HG02623 (cell line): ENCODE measurements around the gene RNF213.
"Not testable (repeated sequence)": the region's sequence is repeated elsewhere in the genome, so short reads cannot be mapped to it uniquely, and the experiment has no call there.

Experiments
- ATAC-seq: cut with Tn5 transposase; IDR thresholded peaks from one replicate; pipeline ENCODE4 v1.9.1; 2021; ENCODE audit warnings: moderate library complexity; ENCODE audit not compliant: unreplicated experiment

The RNF213 gene

DNA sequence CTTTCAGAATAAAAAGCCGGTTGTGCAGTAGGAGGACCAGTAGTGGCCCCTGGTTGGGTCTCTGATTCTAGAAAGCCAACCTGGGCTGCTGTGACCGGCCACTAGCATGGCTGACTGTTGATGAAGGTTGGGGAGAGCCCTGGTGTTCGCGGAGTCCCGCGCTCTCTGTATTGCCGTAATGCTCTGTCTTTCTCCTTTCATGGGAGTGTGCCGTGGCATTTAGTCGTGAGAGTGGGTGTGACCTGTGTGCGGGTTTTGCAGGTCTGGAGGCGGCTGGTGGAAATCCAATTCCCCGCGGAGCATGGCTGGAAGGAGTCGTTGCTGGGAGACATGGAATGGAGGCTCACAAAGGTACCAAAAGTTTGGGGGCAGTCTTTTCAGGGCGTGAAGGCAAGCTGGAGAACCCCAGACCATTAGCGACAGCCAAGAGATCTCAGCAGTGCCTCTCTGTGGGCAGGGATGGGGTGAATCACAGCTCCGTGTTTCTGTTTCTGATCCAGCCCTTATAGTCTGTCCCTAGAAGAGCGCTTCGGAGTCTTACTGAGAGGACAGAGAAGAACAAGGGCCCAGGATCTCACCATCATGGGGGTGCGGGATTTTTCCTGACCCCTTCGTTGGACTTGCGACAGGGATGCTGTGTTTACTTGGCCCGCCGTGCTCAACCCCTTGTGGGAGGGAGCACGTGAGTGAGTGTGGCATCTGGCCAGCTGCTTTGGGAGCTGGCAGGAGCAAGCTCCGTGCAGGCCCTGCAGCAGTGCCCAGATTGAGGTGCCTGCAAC is 56.5 kb downstream of the RNF213 start:
- no peak for ATAC-seq

DNA sequence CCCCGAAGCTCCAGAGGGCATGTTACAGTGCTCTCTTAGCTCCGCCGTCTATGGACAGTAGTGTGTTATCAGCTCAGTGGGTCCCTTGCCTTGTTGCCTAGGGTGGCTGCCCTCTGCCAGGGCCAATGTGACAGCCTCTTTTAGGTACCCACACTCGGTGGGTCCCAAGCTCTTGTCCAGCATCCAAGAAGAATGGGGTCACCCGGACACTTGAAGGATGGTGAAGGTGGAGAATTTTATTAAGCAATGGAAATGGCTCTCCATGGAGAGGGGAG is 57.0 kb downstream of the RNF213 start:
- ATAC-seq: no peak

DNA sequence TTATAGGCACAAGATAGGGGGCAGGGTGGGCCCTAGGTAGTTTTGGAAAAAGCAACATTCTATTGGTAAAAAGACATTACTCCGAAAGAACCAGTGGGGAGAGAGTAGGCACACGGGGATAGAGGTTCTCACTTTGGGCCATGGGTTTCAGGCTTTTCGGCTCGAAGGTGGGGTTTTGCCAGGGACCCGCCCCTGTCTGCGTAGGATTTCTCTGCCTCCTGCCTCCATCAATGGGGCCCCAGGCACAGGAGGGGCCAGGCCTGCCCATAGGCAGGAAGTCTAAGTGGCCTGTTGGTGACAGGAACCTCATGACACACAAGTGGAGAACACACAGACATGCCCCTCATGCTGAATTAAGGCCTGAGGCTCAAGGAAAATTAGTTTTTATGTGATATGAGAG is 57.5 kb downstream of the RNF213 start:
- ATAC-seq: no peak

DNA sequence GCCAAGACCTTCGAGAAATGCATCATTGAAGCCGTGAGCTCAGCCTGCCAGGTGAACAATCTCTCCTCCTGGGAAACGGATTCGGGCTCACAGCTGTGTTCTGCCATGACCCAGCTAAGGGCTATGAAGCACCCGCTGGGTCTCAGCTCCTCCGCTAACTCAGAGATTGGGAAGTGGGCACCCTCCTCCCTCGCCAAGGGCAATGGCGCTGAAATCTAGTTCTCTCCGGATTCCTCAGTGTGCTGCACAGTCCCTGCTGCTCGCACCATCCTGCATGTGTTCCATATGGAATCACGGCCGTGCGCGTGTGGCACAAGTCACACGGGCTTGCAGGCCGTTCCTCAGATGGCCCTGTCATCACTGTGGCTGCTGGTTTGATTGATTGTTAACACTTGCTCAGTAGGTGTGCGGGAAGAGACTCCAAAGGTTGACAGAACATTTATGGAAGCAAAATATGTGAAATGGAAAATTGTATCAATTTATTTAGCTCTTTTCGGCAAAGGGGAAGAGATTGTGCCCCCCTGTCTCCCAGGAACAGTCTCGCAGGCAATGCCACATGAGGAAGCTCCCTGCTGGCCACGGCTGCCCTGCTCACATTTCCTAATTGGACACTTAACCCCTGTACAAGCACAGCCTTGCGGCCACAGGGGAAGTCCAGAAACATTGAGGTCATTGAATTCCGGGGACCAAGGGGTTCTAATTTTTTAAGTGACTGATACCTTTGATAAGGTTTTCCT is 58.8 kb downstream of the RNF213 start:
- no peak for ATAC-seq

DNA sequence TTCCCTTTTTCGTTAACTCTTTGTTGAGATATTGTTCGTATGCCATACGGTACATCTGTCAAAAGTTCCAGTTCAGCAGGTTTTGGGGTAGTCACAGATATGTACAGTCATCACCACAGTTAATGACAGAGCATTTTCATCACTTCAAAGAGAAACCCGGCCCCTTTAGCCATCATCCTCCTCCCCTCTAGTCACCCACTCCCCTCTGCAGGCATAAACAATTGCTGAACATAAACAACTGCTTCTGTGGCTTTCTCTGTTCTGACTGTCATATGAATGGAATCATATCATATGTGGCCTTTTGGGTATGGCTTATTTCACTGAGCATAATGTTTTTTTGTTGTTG is 59.3 kb downstream of the RNF213 start:
- no peak for ATAC-seq

DNA sequence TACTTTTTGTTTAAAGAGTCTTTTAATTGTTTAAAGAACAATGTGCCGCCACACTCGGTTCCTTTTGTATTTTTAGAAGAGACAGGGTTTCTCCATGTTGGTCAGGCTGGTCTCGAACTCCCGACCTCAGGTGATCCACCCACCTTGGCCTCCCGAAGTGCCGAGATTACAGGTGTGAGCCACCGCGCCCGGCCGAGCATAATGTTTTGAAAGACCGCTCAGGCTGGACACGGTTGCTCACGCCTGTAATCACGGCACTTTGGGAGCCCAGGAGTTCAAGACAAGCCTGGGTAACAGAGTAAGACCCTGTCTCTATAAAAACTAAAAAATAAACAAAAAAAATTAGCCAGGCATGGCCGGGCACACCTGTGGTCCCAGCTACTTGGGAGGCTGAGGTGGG is 59.8 kb downstream of the RNF213 start:
- ATAC-seq: no peak

DNA sequence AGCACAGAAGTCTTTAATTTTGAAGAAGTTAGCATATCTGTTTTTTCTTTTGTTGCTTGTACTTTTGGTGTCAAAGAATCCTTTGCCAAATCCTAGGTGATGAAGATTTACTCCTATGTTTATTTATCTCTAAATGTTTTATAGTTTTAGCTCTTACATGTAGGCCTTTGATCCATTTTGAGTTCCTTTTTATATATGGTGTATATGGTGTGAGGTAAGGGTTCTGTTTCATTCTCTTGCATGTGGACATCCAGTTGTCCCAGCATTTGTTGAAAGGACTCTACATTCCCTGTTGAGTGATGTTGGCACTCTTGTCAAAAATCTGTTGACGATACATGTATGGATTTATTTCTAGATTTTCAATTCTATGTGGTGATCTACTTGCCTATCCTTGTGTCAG is 62.2 kb downstream of the RNF213 start:
- no peak for ATAC-seq

DNA sequence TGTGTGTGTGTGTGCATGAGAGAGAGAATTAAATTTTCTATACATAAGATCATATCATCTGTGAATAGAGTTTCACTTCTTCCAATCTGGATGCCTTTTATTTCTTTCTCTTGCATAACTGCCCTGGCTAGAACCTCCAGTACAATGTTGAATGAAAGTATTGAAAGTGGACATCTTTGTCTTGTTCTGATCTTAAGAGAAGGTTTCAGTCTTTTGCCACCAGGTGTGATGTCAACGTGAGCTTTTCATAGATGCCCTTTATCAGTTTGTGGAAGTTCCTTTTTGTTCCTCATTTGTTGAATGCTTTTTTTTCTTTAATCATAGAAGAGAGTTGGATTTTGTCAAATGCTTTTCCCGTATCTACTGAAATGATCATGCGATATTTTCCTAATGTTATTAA is 63.3 kb downstream of the RNF213 start:
- ATAC-seq: no peak

DNA sequence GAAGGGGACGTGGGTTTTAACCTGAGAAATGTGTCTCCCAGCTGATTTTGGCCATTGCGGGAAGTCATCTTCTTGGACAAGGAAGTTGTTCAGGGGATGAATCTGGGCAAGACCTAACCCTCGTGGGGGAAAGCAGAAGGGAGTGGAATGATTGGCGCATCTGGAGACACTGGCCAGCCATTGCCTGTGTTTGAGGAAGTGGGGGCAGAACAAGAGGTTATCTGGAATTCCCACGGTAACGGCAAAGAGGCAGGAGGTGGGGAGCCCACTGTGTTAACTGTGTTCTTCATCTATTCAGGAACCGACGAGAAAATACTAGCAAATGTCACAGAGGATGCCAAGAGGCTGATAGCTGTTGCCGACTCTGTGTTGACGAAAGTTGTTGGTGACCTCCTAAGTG is 66.9 kb downstream of the RNF213 start:
- ATAC-seq: no peak

DNA sequence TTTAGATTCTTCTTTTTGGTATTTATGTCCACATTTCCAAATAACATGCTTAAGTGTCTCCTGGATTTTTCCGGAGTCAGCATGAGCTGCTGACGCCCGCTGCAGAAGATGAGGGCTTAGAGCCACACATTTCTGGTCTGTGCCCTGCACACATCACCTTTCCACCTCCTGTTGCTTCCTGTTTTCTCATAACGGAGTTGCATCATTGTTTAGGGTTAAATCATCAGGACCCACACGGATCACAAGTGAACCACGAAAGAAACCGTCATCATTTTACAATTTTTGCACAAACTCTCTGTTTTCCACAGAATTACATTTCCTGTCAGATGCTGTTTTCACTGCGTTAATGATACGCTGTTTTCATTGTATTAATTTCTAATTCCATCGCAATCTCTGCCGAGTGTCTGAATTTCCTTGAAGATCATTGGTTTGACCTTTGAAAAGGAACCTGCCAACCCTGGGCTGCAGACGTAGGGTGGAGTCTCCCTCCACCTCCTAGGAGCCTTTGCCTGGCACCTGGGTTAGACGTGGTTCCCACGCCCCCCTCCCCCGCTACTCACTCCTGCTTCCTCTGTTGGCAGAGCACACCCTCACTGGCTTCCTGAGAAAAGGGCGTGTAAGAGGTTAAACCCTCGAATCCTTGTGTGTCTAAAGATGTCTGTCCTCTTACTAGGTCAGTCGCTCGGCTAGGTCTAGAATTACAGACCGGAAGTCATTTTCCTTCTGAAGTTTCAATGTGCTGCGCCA is 68.2 kb downstream of the RNF213 start:
- no peak for ATAC-seq

DNA sequence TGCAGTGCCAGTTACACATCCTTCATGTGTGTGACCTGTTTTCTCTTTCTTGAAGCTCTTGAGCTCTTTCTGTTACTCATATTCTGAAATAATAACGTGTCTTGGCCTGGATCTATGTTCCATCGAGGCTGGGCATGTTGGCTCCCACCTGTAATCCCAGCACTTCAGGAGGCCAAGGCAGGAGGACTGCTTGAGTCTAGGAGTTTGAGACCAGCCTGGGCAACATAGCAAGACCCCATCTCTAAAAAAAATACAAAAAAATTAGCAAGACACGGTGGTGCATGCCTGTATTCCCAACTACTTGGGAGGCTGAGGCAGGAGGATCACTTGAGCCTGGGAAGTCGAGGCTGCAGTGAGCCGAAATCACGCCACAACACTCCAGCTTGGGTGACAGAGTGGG is 68.8 kb downstream of the RNF213 start:
- not testable (repeated sequence) for ATAC-seq

DNA sequence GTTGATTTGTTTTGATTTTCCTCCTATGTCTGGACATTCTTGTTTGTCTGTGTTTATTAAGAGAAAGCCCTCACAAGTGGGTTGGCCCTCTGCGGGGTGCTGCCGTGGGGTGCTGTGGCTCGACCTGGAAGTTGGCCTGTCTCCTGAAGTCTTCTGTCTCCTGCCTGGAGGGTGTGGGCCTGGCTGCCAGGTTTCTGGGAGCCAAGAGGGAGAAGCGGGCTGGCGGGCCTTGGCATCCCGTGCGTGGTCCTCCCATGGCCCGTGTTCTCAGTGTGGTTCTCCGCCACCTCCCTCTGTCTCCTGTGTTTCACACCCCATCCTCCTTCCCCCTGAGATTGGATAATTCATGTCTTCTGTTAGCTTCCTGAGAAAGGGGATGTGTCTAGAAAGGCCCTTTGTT is 69.6 kb downstream of the RNF213 start:
- ATAC-seq: no peak

DNA sequence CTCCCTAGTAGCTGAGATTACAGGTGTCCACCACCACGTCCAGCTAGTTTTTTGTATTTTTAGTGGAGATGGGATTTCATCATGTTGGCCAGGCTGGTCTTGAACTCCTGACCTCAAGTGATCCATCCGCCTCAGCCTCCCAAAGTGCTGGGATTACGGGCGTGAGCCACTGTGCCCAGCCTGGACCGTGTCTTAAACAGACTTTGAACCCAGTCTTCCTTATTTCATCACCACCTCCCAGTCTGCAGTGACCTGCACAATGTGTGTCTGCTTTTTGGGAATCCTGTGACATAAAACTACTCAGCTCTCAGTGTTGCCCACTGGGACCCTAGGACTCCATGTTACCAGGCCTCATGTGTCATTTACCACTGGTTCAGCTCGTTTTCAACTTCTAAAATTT is 70.3 kb downstream of the RNF213 start:
- ATAC-seq: not testable (repeated sequence)

DNA sequence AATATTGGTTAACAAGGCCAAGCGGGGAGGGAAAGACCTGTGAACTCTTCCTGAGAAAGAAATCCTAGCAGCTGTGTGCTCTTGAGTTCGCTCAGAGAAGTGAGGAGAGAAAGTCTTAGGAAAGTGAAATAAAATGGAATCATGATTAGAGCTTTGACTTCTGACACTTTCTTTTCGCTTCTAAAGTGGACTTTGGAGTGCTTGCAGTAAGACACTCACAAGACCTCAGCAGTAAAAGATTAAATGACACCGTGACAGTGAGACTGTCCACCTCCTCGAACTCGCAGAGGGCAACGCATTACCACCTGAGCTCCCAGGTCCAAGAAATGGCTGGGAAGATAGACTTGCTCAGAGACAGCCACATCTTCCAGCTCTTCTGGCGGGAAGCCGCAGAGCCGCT is 71.2 kb downstream of the RNF213 start:
- no peak for ATAC-seq

DNA sequence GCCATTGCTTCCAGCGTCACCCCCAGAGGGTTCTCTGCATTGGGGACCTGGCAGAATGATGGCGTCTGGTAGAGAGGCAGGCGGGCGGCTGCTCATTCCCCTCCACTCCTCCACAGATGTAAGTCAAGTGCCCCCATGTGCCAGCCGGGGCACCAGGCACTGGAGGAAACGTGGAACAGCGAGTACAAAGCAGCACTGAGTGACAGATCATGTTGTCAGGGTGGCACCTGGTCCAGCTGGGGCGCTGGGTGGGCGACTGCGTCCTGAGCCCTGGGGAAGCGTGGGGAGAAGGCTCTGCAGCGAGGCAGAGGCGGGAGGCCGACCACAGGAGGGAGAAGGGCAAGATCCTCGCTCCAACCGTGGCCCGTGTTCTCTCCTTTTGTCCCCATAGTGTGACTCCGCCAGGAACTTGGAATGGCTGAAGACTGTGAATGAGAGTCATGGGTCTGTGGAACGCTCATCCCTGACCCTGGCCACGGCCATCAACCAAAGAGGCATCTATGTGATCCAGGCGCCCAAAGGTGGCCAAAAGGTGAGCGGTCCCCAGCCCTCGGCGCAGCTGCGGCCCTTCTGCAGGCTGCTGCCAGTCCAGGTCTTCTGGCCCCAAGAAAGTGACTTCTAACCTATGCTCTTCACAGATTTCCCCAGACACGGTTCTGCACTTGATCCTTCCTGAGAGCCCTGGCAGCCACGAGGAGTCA is 76.7 kb downstream of the RNF213 start:
- no peak for ATAC-seq

DNA sequence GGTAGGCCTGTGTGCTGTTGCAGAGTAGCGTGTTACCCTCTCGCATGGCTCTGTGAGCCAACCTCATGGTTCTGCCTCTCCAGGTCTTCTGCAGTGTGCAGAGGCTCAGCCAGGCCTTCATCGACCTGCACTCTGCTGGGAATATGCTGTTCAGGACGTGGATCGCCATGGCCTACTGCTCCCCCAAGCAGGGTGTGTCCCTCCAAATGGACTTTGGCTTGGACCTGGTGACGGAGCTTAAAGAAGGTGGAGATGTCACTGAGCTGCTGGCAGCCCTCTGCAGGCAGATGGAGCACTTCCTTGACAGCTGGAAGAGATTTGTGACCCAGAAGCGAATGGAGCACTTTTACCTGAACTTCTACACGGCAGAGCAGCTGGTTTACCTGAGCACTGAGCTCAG is 78.5 kb downstream of the RNF213 start:
- ATAC-seq: no peak

DNA sequence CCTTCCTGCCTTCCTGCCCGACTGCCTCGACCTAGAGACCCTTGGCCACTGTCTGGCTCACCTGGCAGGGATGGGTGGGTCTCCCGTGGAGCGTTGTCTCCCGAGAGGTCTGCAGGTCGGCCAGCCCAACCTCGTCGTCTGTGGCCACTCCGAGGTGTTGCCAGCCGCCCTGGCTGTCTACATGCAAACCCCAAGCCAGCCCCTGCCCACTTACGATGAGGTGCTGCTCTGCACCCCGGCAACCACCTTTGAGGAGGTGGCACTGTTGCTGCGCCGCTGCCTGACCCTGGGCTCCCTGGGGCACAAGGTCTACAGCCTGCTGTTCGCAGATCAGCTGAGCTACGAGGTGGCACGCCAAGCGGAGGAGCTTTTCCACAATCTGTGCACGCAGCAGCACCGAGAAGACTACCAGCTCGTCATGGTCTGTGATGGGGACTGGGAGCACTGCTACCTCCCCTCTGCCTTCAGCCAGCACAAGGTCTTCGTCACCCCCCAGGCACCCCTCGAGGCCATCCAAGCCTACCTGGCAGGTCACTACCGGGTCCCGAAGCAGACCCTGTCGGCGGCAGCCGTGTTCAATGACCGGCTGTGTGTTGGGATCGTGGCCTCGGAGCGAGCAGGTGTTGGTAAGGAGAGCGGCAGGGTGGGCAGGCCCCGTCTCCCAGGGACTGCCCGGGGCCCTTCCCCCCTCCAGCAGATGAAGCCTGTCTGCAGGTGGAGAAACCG is 79.2 kb downstream of the RNF213 start:
- ATAC-seq: no peak

DNA sequence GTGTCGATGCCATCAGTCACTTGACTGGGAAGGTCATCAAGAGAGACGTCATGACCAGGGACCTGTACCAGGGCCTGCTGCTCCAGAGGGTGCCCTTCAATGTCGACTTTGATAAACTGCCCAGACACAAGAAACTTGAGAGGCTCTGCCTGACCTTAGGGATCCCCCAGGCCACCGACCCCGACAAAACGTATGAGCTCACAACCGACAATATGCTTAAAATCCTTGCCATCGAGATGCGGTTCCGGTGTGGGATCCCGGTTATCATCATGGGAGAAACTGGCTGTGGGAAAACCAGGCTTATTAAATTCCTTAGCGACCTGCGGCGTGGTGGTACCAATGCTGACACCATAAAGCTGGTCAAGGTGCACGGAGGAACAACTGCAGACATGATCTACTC is 84.7 kb downstream of the RNF213 start:
- ATAC-seq: no peak

DNA sequence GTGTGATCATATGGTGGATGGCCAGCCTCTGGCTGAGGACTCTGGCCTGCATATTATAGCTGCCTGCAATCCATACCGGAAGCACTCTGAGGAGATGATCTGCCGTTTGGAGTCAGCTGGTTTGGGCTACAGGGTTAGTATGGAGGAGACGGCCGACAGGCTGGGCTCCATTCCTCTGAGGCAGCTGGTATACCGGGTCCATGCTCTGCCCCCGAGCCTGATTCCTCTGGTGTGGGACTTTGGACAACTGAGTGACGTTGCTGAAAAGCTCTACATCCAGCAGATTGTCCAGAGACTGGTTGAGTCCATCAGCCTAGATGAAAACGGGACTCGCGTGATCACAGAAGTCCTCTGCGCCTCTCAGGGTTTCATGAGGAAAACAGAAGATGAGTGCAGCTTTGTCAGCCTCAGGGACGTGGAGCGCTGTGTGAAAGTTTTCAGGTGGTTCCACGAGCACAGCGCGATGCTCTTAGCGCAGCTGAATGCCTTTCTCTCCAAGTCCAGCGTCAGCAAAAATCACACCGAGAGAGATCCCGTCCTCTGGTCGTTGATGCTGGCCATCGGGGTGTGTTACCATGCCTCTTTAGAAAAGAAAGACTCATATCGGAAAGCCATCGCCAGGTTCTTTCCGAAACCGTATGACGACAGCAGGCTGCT is 85.3 kb downstream of the RNF213 start:
- ATAC-seq: no peak

DNA sequence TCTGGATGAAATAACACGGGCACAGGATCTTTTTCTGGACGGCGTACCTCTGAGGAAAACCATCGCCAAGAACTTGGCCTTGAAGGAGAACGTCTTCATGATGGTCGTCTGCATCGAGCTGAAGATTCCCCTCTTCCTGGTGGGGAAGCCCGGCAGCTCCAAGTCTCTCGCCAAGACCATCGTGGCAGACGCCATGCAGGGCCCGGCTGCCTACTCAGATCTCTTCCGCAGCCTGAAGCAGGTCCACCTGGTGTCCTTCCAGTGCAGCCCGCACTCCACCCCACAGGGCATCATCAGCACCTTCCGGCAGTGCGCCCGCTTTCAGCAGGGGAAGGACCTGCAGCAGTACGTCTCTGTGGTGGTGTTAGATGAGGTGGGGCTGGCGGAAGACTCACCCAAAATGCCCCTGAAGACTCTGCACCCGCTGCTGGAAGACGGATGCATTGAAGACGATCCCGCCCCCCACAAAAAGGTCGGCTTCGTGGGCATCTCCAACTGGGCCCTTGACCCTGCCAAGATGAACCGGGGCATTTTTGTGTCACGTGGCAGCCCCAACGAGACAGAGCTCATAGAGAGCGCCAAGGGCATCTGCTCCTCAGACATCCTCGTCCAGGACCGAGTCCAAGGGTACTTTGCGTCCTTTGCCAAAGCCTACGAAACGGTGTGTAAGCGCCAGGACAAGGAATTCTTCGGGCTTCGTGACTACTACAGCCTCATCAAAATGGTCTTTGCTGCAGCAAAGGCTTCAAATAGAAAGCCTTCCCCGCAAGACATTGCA is 86.0 kb downstream of the RNF213 start:
- no peak for ATAC-seq
